ACC112 (cell line): ENCODE data around the gene PODXL2.

ENCODE experiments used
- H2AFZ ChIP-seq: fragments of 200-600 bp; sonication (generic); one replicate; pipeline ENCODE4 v1.6.0; 2017; ENCODE audit warnings: antibody characterized with exemption, low read length; ENCODE audit not compliant: unreplicated experiment
- H3K27ac ChIP-seq: fragments of 200-600 bp; sonication (generic); 2 replicates; pipeline ENCODE4 v1.5.1; 2014; ENCODE audit warnings: low read depth, mild to moderate bottlenecking, antibody characterized with exemption, low read length, moderate library complexity
- H3K27me3 ChIP-seq: fragments of 200-600 bp; sonication (generic); 2 replicates; pipeline ENCODE4 v1.6.1; 2014; ENCODE audit warnings: mild to moderate bottlenecking, antibody characterized with exemption, low read length, moderate library complexity, mixed read lengths; ENCODE audit not compliant: insufficient read depth
- H3K36me3 ChIP-seq: fragments of 200-600 bp; sonication (generic); 2 replicates; pipeline ENCODE4 v1.6.1; 2016; ENCODE audit warnings: mild to moderate bottlenecking, antibody characterized with exemption, low read length, moderate library complexity, mixed read lengths; ENCODE audit not compliant: insufficient read depth
- H3K4me1 ChIP-seq: fragments of 200-600 bp; sonication (generic); one replicate; pipeline ENCODE4 v1.6.1; 2016; ENCODE audit warnings: low read length, mixed read lengths; ENCODE audit not compliant: insufficient read depth, unreplicated experiment, control insufficient read depth
- H3K4me3 ChIP-seq: fragments of 200-600 bp; sonication (generic); 2 replicates; pipeline ENCODE4 v1.5.1; 2014; ENCODE audit warnings: mild to moderate bottlenecking, low read depth, low read length
- H3K79me2 ChIP-seq: fragments of 200-600 bp; sonication (generic); one replicate; pipeline ENCODE4 v1.6.0; 2016; ENCODE audit warnings: low read length; ENCODE audit not compliant: control insufficient read depth, unreplicated experiment, insufficient read depth

PODXL2 gene

GRCh38 chr3:127606086-127606805, 22.7 kb upstream of the PODXL2 start:
- Histone ChIP-seq H3K36me3 (peaks cover 67% of the 10 kb centered on the region; the same call in 1 of the 2 replicates), H3K27me3 (no peaks in the 10 kb centered on the region), H3K4me1 (peaks cover 29% of the 10 kb centered on the region), H3K79me2 (peaks cover 42% of the 10 kb centered on the region), H3K27ac (no peak overlapping the region), H3K4me3 (no peak overlapping the region), H2AFZ (no peak overlapping the region)

- no peak overlapping the region for H3K27ac ChIP-seq
- H2AFZ ChIP-seq: no peak overlapping the region
- H3K27me3 ChIP-seq: no peaks in the 10 kb centered on the region
- no peak overlapping the region for H3K4me3 ChIP-seq
- peaks cover 25% of the 10 kb centered on the region for H3K4me1 ChIP-seq
- peaks cover 60% of the 10 kb centered on the region for H3K36me3 ChIP-seq
- peaks cover 34% of the 10 kb centered on the region for H3K79me2 ChIP-seq
Observed at GRCh38 chr3:127606981-127607595, 21.9 kb upstream of the PODXL2 start.

- no peak overlapping the region for H3K27ac ChIP-seq
- H3K36me3 ChIP-seq: peaks cover 59% of the 10 kb centered on the region
- H2AFZ ChIP-seq: no peak overlapping the region
- H3K79me2 ChIP-seq: peaks cover 27% of the 10 kb centered on the region
- peaks cover 32% of the 10 kb centered on the region for H3K4me1 ChIP-seq
- no peaks in the 10 kb centered on the region for H3K27me3 ChIP-seq
- H3K4me3 ChIP-seq: no peak overlapping the region
Observed at GRCh38 chr3:127607675-127608361, 21.2 kb upstream of the PODXL2 start.

DNA sequence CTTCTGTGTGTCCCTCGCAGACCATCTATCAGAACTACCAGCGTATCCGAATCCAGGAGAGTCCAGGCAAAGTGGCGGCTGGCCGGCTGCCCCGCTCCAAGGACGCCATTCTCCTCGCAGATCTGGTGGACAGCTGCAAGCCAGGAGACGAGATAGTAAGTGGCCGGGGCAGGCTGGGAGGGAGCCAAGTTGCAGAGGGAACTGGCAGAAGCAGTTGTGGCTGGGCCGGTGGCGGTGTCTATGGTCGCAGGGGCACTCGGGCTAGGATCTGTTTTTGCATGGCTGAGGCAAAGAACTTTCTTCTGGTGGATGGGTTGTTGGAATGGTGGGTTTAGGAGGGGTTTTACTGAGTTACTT, 20.6 kb upstream of the PODXL2 start:
- Histone ChIP-seq H3K27me3 (no peaks in the 10 kb centered on the region), H3K4me1 (peaks cover 37% of the 10 kb centered on the region), H3K4me3 (no peak overlapping the region), H2AFZ (no peak overlapping the region), H3K79me2 (peaks cover 27% of the 10 kb centered on the region), H3K27ac (no peak overlapping the region), H3K36me3 (peaks cover 59% of the 10 kb centered on the region)

DNA sequence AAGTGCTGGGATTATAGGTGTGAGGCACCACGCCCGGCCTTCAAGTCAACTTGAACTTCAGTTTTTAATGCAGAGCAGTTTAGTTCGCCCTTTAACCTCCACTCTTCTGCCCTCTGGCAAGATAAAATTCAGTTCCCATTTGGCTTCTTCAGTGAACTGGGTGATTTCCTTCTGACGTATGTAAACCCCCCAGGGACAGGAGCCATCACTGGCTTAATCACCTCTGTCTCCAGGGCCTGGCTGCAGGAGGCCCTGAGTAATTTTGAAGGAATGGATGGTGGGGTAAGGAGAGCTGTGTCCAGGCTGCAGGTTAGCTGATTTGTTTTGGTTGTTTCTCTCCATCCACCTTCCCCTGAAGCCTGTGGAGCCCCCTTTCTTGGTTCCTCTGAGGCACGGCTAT, 18.9 kb upstream of the PODXL2 start:
- peaks cover 28% of the 10 kb centered on the region for H3K79me2 ChIP-seq

DNA sequence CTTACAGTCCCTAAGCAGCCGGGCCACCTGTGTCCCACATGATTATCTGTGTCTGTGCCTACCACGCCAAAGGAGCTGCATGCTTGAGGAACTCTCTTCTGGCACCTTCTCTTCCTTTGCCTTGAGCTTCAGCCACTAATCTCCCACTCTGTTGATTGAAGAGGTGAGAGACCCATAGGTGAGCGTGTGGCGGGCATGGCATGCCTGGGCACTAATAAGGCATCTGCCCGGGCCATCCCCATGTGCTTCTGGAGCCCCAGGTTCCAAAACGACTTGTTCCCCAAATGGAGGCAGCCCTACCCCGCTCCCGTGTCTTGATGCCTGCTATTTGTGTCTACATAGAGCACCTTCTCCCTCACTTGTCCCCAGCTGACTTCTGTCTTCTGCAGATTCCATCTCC, 17.7 kb upstream of the PODXL2 start:
- H3K27me3 ChIP-seq: no peaks in the 10 kb centered on the region
- H2AFZ ChIP-seq: no peak overlapping the region
- no peak overlapping the region for H3K4me3 ChIP-seq
- peaks cover 28% of the 10 kb centered on the region for H3K79me2 ChIP-seq
- no peak overlapping the region for H3K27ac ChIP-seq
- peaks cover 63% of the 10 kb centered on the region for H3K4me1 ChIP-seq
- H3K36me3 ChIP-seq: peaks cover 53% of the 10 kb centered on the region

More for the DNA sequence above, 18.9 kb upstream of the PODXL2 start:
- Histone ChIP-seq H3K4me3 (no peak overlapping the region), H3K36me3 (peaks cover 61% of the 10 kb centered on the region), H2AFZ (no peak overlapping the region), H3K4me1 (peaks cover 55% of the 10 kb centered on the region), H3K27me3 (no peaks in the 10 kb centered on the region), H3K27ac (no peak overlapping the region; the same call in 1 of the 2 replicates)

DNA sequence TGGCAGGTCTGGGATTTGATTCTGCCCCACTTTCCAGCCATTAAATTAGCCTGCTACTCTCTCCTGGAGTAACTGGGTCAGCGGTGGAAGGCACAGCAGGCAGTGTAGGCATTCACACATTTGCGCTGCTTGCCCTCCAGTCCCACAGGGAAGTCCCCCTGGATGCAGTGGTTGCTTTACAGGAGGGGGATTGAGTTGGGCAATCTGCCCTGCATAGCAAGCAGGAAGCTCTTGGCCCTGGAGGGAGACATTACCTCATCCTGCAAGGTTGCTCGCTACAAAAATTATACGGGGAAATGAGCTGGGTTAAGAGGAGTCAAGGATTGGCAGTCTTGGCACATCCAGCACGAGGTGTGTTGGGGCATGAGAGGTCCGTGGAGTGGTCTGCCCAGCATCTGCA, 16.0 kb upstream of the PODXL2 start:
- H3K36me3 ChIP-seq: peaks cover 52% of the 10 kb centered on the region
- peaks cover 57% of the 10 kb centered on the region for H3K4me1 ChIP-seq
- H3K27ac ChIP-seq: peak overlapping the region; percentile 28; the same call in 1 of the 2 replicates
- H2AFZ ChIP-seq: no peak overlapping the region
- no peaks in the 10 kb centered on the region for H3K27me3 ChIP-seq
- H3K79me2 ChIP-seq: peaks cover 21% of the 10 kb centered on the region
- H3K4me3 ChIP-seq: no peak overlapping the region

GRCh38 chr3:127613406-127613805, 15.6 kb upstream of the PODXL2 start:
- H3K27me3 ChIP-seq: no peaks in the 10 kb centered on the region
- H2AFZ ChIP-seq: no peak overlapping the region
- peak overlapping the region; percentile 28; the same call in 1 of the 2 replicates for H3K27ac ChIP-seq
- H3K4me3 ChIP-seq: no peak overlapping the region
- peaks cover 57% of the 10 kb centered on the region for H3K4me1 ChIP-seq
- H3K79me2 ChIP-seq: peaks cover 21% of the 10 kb centered on the region
- peaks cover 53% of the 10 kb centered on the region for H3K36me3 ChIP-seq

DNA sequence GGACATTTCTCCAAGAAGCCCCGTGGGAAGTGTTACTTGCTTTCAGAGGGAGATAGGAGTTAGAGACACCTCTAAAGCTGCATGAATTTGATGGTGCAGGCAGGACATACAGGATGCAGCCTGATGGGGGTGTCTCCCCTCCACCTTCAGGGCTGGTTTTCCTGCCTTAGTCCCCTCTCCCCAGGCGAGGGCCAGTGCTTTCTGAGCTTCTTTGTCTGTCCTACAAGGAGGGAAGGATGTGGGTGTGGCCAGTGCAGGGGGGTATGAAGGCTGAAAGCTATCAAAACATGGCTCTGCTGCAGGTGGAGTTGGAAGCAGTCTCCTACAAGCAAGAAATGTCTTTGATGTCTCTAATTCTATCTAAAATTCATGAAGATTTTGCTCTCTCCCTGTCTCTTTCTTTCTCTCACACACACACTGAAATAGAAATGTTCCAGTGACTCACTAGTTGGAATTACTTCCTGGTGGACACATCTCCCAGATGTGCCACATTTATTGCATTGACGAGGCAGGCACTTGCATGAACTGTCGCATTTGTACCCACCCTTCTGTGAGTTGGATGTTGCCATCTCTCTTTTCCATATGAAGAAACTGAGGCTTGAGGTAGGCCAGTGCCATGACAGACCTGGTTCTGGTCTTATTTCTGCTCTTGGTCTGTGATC, 13.9 kb upstream of the PODXL2 start:
- Histone ChIP-seq H3K36me3 (peaks cover 50% of the 10 kb centered on the region), H2AFZ (no peak overlapping the region), H3K27me3 (no peaks in the 10 kb centered on the region), H3K4me3 (no peak overlapping the region), H3K4me1 (peaks cover 50% of the 10 kb centered on the region), H3K79me2 (peaks cover 13% of the 10 kb centered on the region), H3K27ac (no peak overlapping the region)

DNA sequence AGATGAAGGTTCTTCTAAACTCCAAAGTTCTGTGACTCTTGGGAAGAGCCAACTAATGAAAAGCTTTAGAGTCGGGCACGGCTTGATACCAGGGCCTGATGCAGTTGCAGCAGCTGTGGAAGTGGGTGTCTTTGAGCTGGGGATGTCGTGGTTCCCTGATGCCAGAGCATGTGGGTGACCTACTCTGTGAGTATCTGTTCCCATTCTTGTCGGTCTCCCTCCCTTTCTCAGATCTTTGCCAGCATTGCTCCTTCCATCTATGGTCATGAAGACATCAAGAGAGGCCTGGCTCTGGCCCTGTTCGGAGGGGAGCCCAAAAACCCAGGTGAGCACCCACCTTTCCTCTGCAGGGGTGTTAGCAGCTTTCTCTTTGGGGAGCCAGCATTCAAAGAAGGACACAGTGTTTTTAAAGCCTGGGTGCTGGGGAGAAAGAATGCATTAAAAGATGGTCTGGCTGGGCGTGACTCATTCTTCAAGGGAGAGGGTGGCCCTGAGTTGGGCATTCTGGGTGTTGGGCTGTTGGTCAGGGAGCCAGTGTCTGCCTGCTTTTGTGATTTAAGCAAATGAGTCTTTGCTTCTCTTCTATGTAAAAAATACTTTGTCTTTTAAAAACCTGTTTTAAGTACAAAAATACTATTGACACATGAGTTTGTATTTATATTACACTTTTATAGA, 13.2 kb upstream of the PODXL2 start:
- H3K4me1 ChIP-seq: peaks cover 42% of the 10 kb centered on the region

More for the DNA sequence above, 13.2 kb upstream of the PODXL2 start:
- Histone ChIP-seq H3K4me3 (no peak overlapping the region), H3K27me3 (no peaks in the 10 kb centered on the region), H3K79me2 (peaks cover 10% of the 10 kb centered on the region), H3K27ac (no peak overlapping the region), H3K36me3 (peaks cover 45% of the 10 kb centered on the region), H2AFZ (no peak overlapping the region)
